SKM-1 treated with dmso at 0.1 percent for 144 hours (cell line): ENCODE measurements around the gene STATH.
"Not testable (repeated sequence)": the region's sequence is repeated elsewhere in the genome, so short reads cannot be mapped to it uniquely, and the experiment has no call there.

Experiments used
- DNase-seq: peaks from one replicate; lab custom pipeline; 2025; ENCODE audit not compliant: unreplicated experiment; lab: John Stamatoyannopoulos, UW

The STATH gene

GRCh38 chr4:69995526-69996016, at the start of gene STATH:
Gene STATH (plus strand): TSS chr4:69995966. CDS start chr4:69998438, 2,472 bp downstream.
- no peak for DNase-seq

GRCh38 chr4:69951602-69952001, 44.2 kb upstream of the STATH start:
- no peak for DNase-seq

GRCh38 chr4:69957209-69957608, 38.6 kb upstream of the STATH start:
- no peak for DNase-seq

DNA sequence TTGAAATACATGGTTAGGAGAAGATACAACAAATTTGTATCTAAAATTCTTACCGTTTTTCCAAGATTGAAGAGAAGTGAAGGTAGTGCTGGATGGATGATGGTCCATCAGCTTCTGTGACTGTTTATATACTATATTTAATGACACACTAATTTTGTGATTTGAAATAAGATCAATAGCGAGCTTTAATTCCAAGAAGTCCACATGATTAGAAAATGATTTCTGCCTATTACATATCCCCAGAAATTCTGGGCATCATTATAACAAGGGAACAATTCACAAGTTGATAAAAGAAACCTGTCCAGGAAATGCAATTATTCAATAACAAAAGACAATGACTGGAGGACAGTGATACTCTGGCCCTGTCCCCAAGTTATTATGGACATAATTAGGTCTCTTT, 30.1 kb upstream of the STATH start, which contains the start of gene CSN2:
Gene CSN2, minus strand, starts transcription at position 101 of the 400 bp plus-strand sequence. CDS start 4,733 bp downstream, outside the sequence.
- DNase-seq: no peak

- no peak for DNase-seq
Measured at GRCh38 chr4:69970071-69970470, 25.7 kb upstream of the STATH start.

DNA sequence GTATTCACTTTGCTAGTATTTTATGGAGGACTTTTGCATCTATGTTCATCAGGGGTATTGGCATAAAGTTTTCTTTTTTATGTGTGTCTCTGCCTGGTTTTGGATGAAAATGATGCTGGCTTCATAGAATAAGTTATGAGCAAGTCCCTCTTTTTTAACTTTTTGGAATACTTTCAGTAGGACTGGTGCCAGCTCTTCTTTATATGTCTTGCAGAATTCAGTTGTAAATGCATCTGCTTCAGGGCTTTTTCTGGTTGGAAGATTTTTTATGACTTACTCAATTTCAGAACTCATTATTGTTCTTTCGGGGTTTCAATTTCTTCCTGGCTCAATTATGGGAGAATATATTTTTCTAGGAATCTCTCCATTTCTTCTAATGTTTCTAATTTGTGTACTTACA, 21.1 kb upstream of the STATH start:
- DNase-seq: no peak

DNA sequence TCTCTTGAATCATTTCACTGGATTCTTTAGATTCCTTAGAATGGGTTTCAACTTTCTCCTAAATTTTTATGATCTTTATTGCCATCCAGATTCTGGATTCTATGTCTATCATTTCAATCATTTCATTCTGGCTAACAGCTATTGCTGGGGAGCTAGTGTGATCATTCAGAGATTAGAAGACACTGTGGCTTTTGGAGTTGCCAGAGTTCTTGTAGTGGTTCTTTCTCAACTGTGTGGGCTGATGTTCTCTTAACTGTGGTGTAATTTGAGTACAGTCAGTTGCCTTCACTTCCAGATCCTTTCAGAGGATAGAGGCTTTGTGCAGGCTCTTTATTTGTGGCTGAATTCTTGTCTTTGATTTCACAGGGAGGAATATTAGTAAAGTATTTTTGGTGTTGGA, 18.2 kb upstream of the STATH start:
- no peak for DNase-seq

- DNase-seq: no peak
Measured at GRCh38 chr4:69984030-69984443, 11.7 kb upstream of the STATH start.

- DNase-seq: no peak
Measured at GRCh38 chr4:69986663-69987062, 9.1 kb upstream of the STATH start.

DNA sequence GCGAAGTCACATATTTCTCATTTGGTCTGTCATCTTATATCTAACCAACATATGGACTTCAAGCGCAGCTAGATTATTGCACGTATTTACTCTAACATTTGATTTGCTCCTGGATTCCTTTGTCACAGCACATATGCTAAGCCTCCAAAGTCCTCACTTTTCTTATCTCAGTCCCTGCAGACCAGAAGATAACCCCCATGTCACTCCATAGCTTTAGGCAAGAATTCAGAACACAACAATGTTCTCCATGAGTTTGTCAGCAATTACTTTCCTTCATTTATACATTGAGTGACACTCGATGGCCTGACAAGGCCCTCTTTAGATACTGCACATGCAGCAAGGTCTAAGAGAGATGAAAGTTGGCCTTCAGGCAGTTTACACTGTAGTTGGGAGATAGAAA, 4.8 kb upstream of the STATH start:
- DNase-seq: no peak

DNA sequence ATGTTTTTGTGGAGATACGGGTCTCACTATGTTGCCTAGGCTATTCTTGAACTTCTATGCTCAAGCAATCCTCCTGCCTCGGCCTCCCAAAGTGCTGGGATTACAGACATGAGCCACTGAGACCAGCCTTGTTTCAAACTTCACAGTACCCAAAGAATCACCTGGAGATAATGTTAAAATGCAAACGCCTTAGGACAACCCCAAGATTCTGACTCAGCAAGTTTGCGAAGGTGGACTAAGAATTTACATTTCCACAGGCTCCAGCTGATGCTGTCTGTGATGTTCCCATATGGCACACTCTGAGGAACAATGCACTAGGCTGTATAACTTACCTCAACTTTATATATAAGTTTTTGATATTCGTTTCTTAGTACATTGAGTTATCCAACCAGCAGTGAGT, 984 bp upstream of the STATH start:
- DNase-seq: no peak

- DNase-seq: no peak
Measured at GRCh38 chr4:69999420-69999819, 3.7 kb downstream of the STATH start.

DNA sequence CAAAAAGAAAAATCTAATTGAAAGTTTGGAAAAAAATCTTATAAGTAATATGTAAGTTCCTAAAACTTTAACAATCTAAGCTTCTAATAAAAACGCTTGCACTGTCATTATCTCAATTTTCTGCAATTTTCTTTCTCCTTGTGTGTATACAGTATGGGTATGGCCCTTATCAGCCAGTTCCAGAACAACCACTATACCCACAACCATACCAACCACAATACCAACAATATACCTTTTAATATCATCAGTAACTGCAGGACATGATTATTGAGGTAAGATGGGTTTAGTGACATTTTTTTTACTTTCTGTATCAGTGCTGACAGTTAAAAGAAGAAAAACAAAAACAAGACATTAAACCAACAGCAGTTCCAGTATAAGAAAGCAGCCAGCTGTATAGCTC, 4.9 kb downstream of the STATH start:
- no peak for DNase-seq

DNA sequence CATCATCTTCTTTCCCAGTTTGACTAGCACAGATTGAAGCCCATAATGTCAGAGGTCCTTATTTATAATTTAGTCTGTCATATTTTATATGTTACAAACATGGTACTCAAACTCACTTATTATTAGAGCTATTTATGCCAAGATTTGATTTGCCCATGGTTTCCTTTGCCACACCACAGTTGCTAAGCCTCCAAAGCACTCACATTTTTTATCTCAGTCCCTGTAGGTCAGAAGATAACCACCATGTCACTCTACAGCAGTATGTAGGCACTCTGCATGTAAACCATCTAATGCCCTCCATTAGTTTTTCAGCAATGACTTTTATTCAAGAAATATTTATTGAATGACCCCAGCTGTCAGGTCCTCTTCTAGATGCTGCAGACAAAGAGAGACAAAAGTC, 6.7 kb downstream of the STATH start:
- DNase-seq: no peak

DNA sequence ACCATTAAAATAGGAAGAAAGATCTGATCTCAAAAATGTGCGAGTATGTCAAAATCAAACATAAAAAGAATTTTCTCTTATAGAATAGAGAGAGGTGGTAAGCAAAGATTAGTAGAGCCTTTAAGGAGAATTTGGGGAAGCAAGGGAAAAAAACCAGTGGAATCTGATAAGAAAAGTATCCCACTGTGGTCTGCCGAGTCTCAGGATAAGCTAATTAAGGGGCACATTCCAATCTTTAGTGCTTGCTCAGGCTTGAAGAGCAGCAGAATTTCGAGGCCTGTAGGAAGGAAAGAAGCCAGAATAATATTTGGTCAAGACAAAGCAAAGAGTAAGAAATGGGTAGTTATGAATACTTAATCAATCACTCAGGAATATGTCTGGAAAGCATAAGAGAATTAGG, 13.0 kb downstream of the STATH start:
- DNase-seq: no peak

DNA sequence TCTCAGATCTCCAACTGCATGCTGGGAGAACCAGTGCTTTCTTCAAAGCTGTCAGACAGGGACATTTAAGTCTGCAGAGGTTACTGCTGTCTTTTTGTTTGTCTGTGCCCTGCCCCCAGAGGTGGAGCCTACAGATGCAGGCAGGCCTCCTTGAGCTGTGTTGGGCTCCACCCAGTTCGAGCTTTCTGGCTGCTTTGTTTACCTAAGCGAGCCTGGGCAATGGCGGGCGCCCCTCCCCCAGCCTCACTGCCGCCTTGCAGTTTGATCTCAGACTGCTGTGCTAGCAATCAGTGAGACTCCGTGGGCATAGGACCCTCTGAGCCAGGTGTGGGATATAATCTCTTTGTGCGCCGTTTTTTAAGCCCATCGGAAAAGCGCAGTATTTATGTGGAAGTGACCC, 23.2 kb downstream of the STATH start:
- DNase-seq: not testable (repeated sequence)

GRCh38 chr4:70023218-70023617, 27.5 kb downstream of the STATH start:
- no peak for DNase-seq

- DNase-seq: no peak
Measured at GRCh38 chr4:70027011-70027410, 31.2 kb downstream of the STATH start.

- not testable (repeated sequence) for DNase-seq
Measured at GRCh38 chr4:70028159-70028558, 32.4 kb downstream of the STATH start, which contains the start of gene HTN3. Gene HTN3 (plus strand): TSS chr4:70028459. CDS start chr4:70030741, 2,282 bp downstream.

DNA sequence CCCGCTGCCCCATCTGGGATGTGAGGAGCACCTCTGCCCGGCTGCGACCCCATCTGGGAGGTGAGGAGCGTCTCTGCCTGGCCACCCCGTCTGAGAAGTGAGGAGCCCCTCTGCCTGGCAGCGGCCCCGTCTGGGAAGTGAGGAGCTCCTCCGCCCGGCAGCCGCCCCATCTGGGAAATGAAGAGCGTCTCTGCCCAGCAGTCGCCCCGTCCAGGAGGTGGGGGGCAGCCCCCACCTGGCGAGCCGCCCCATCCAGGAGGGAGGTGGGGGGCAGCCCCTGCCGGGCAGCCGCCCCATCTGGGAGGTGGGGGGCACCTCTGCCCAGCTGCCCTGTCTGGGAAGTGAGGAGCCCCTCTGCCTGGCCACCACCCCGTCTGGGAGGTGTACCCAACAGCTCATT, 41.8 kb downstream of the STATH start:
- not testable (repeated sequence) for DNase-seq

- not testable (repeated sequence) for DNase-seq
Measured at GRCh38 chr4:70039928-70040327, 44.2 kb downstream of the STATH start.

DNA sequence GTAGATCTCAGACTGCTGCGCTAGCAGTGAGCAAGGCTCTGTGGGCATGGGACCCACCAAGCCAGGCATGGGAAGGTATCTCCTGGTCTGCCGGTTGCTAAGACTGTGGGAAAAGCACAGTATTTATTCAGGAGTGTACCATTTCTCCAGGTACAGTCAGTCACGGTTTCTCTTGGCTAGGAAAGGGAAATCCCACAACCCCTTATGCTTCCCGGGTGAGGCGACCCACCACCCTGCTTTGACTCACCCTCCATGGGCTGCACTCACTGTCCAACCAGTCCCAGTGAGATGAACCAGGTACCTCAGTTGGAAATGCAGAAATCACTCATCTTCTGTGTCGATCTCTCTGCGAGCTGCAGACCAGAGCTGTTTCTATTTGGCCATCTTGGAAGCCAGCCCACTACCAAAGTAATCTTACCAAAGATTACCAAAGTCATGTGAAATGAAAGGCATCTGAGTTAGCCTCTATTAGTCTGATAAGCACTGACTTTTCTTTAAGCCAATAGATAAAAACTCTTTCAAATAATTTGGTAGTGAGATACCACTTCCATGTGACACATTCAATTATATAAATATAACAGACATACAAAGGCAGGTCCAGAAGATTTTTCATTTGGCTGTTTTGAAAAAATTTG, 46.0 kb downstream of the STATH start:
- no peak for DNase-seq

DNA sequence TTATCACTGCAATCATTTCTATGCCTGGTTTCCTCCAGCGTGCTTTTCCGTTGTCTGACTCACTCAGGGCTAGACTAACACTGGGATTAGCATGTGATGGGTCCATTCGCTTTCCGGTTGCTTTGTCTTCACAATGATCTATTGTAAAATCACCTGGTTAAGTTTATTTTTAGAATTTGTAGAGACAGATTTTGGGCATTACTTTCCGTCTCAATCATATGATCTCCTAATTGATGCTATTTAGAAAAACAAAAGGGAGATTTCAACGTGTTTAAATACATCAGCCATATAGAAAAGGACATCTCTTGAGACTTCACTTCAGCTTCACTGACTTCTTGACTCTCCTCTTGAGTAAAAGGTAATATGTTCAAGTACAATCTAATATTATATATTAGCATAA, 54.4 kb downstream of the STATH start, which contains the start of gene HTN1:
Gene HTN1, plus strand, starts transcription at position 301 of the 400 bp plus-strand sequence. CDS start 2,639 bp downstream, outside the sequence.
- DNase-seq: not testable (repeated sequence)
